HG02610 (cell line): ENCODE results near the gene HSF2BP.
"Not testable (repeated sequence)": the region's sequence is repeated elsewhere in the genome, so short reads cannot be mapped to it uniquely, and the experiment has no call there.

Source experiments
- ATAC-seq: cut with Tn5 transposase; IDR thresholded peaks from one replicate; pipeline ENCODE4 v1.9.1; 2021; ENCODE audit warnings: mild to moderate bottlenecking, moderate library complexity; ENCODE audit not compliant: unreplicated experiment

The HSF2BP gene

GRCh38 chr21:43687566-43688399 is 28.5 kb upstream of the HSF2BP start:
- no peak for ATAC-seq

- ATAC-seq: no peak
Measured at GRCh38 chr21:43686811-43687565, 27.7 kb upstream of the HSF2BP start.

- ATAC-seq: no peak
Measured at GRCh38 chr21:43684424-43684823, 25.1 kb upstream of the HSF2BP start.

- no peak for ATAC-seq
Measured at GRCh38 chr21:43681650-43682049, 22.4 kb upstream of the HSF2BP start.

GRCh38 chr21:43680421-43680820 is 21.1 kb upstream of the HSF2BP start:
- ATAC-seq: not testable (repeated sequence)

- no peak for ATAC-seq
Measured at GRCh38 chr21:43679951-43680350, 20.7 kb upstream of the HSF2BP start.

- ATAC-seq: no peak
Measured at GRCh38 chr21:43676391-43676790, 17.1 kb upstream of the HSF2BP start.

- no peak for ATAC-seq
Measured at GRCh38 chr21:43675871-43676270, 16.6 kb upstream of the HSF2BP start.

- no peak for ATAC-seq
Measured at GRCh38 chr21:43669828-43670605, 10.7 kb upstream of the HSF2BP start.

- ATAC-seq: peak; percentile 65
Measured at GRCh38 chr21:43667191-43667904, 8.1 kb upstream of the HSF2BP start.

- ATAC-seq: no peak
Measured at GRCh38 chr21:43665879-43666278, 6.6 kb upstream of the HSF2BP start.

GRCh38 chr21:43664358-43664757 is 5.1 kb upstream of the HSF2BP start:
- no peak for ATAC-seq

- no peak for ATAC-seq
Measured at GRCh38 chr21:43663033-43663432, 3.7 kb upstream of the HSF2BP start.

GRCh38 chr21:43662286-43662685 is 3.0 kb upstream of the HSF2BP start:
- no peak for ATAC-seq

GRCh38 chr21:43658769-43659135 is 536 bp downstream of the HSF2BP start:
- no peak for ATAC-seq

- ATAC-seq: no peak
Measured at GRCh38 chr21:43658088-43658741, 1.1 kb downstream of the HSF2BP start.

- ATAC-seq: no peak
Measured at GRCh38 chr21:43657355-43658087, 1.8 kb downstream of the HSF2BP start.

- ATAC-seq: no peak
Measured at GRCh38 chr21:43654806-43655489, 4.3 kb downstream of the HSF2BP start.

GRCh38 chr21:43653626-43654025 is 5.7 kb downstream of the HSF2BP start:
- ATAC-seq: no peak
